SU-DHL-6 (cell line): ENCODE data around the gene KLF3.

Experiments used
- H2AFZ ChIP-seq: fragments of 200-600 bp; sonication (generic); 2 replicates; pipeline ENCODE4 v1.6.1; 2014; ENCODE audit warnings: low read depth, mild to moderate bottlenecking, moderate library complexity, mixed read lengths, antibody characterized with exemption, low read length; ENCODE audit not compliant: severe bottlenecking
- H3F3A ChIP-seq: fragments of 200-600 bp; shearing (Covaris generic); 2 replicates; pipeline ENCODE4 v1.6.0; 2016; ENCODE audit warnings: antibody characterized with exemption, mild to moderate bottlenecking; ENCODE audit not compliant: insufficient read depth
- H3K27ac ChIP-seq: fragments of 200-600 bp; sonication (generic); 2 replicates; pipeline ENCODE4 v1.5.1; 2016; ENCODE audit warnings: low read depth, mild to moderate bottlenecking, low read length, moderate library complexity, mixed read lengths
- H3K27me3 ChIP-seq: fragments of 200-600 bp; sonication (generic), shearing (Covaris generic); 2 replicates; pipeline ENCODE4 v1.6.0; 2014; ENCODE audit warnings: mild to moderate bottlenecking, low read length
- H3K36me3 ChIP-seq: fragments of 200-600 bp; sonication (generic); 2 replicates; pipeline ENCODE4 v1.6.1; 2014; ENCODE audit warnings: mild to moderate bottlenecking, low read length, mixed read lengths
- H3K4me2 ChIP-seq: fragments of 300-600, 200-600 bp; shearing (Covaris generic), sonication (generic); 2 replicates; pipeline ENCODE4 v1.6.0; 2014; ENCODE audit warnings: low read length, low read depth, mild to moderate bottlenecking; ENCODE audit not compliant: poor library complexity, severe bottlenecking
- H3K4me3 ChIP-seq: fragments of 200-600 bp; sonication (generic); 2 replicates; pipeline ENCODE4 v1.5.1; 2014; ENCODE audit warnings: antibody characterized with exemption, low read length, mild to moderate bottlenecking, mixed read lengths; ENCODE audit not compliant: insufficient read depth, poor library complexity, severe bottlenecking
- H3K79me2 ChIP-seq: fragments of 200-600 bp; sonication (generic); 2 replicates; pipeline ENCODE4 v1.6.1; 2014; ENCODE audit warnings: mild to moderate bottlenecking, low read length, moderate library complexity; ENCODE audit not compliant: insufficient read depth
- H3K9ac ChIP-seq: fragments of 200-600 bp; sonication (generic); 2 replicates; pipeline ENCODE4 v1.7.0; 2014; ENCODE audit warnings: mild to moderate bottlenecking, low read length
- H3K9me2 ChIP-seq: fragments of 200-600 bp; sonication (generic); replicated peaks from 2 replicates; pipeline ENCODE4 v1.6.1; 2014; ENCODE audit warnings: low read length; ENCODE audit not compliant: insufficient read depth
- H3K9me3 ChIP-seq: fragments of 200-600 bp; sonication (generic); 2 replicates; pipeline ENCODE4 v1.6.1; 2014; ENCODE audit warnings: low read length, mixed read lengths; ENCODE audit not compliant: insufficient read depth
- H4K20me1 ChIP-seq: fragments of 200-600 bp; sonication (generic); 2 replicates; pipeline ENCODE4 v1.6.1; 2014; ENCODE audit warnings: low read depth, mild to moderate bottlenecking, antibody characterized with exemption, low read length, moderate library complexity, mixed read lengths
- EZH2phosphoT487 ChIP-seq: fragments of 200-600 bp; sonication (generic), shearing (Covaris generic); conservative IDR thresholded peaks from 2 replicates; pipeline ENCODE4 v1.6.1; 2018; ENCODE audit warnings: mild to moderate bottlenecking, antibody characterized with exemption, low read length, moderate library complexity, mixed read lengths
- TF ChIP-seq, protein P1 (sequence below): fragments of 200-600 bp; sonication (generic); IDR thresholded peaks from one replicate; pipeline ENCODE4 v1.5.1; 2017; ENCODE audit warnings: antibody characterized with exemption, mild to moderate bottlenecking, low read length, moderate library complexity; ENCODE audit not compliant: insufficient read depth, poor library complexity, severe bottlenecking

The KLF3 gene

GRCh38 chr4:38745881-38746280, 81.9 kb downstream of the KLF3 start:
- H3K4me3 ChIP-seq = no peak overlapping the region
- no peaks in the 10 kb centered on the region for H3K27me3 ChIP-seq
- no peaks in the 10 kb centered on the region for H3F3A ChIP-seq
- no peak overlapping the region for H3K4me2 ChIP-seq
- H3K36me3 ChIP-seq = no peaks in the 10 kb centered on the region
- no peaks in the 10 kb centered on the region for H3K79me2 ChIP-seq
- H3K9me2 ChIP-seq = no peaks in the 10 kb centered on the region
- H3K9me3 ChIP-seq = peaks cover 21% of the 10 kb centered on the region; the same call in 1 of the 2 replicates
- TF ChIP-seq, protein P1, sequence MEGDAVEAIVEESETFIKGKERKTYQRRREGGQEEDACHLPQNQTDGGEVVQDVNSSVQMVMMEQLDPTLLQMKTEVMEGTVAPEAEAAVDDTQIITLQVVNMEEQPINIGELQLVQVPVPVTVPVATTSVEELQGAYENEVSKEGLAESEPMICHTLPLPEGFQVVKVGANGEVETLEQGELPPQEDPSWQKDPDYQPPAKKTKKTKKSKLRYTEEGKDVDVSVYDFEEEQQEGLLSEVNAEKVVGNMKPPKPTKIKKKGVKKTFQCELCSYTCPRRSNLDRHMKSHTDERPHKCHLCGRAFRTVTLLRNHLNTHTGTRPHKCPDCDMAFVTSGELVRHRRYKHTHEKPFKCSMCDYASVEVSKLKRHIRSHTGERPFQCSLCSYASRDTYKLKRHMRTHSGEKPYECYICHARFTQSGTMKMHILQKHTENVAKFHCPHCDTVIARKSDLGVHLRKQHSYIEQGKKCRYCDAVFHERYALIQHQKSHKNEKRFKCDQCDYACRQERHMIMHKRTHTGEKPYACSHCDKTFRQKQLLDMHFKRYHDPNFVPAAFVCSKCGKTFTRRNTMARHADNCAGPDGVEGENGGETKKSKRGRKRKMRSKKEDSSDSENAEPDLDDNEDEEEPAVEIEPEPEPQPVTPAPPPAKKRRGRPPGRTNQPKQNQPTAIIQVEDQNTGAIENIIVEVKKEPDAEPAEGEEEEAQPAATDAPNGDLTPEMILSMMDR = no peak
- TF ChIP-seq EZH2phosphoT487 = no peak
- no peak overlapping the region for H2AFZ ChIP-seq
- no peak overlapping the region for H3K9ac ChIP-seq
- H4K20me1 ChIP-seq = no peaks in the 10 kb centered on the region
- H3K27ac ChIP-seq = no peak overlapping the region

DNA sequence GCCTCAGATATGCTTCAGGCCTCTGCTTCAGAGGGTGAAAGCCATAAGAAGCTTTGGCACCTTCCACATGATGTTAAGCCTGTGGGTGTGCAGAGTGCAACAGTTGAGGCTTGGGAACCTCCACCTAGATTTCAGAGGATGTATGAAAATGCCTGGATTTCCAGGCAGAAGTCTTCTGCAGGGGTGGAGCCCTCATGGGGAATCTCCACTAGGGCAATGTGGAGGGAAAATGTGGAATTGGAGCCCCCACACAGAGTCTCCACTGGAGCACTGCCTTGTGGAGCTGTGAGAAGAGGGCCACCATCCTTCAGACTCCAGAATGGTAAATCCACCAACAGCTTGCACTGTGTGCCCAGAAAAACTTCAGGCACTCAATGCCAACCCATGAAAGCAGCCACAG, 83.6 kb downstream of the KLF3 start:
- H3K9ac ChIP-seq = no peak overlapping the region
- TF ChIP-seq EZH2phosphoT487 = no peak
- TF ChIP-seq, protein P1 = no peak
- H3K4me3 ChIP-seq = no peak overlapping the region
- no peaks in the 10 kb centered on the region for H3F3A ChIP-seq
- H3K4me2 ChIP-seq = no peak overlapping the region
- no peak overlapping the region for H3K27ac ChIP-seq
- no peaks in the 10 kb centered on the region for H3K36me3 ChIP-seq
- no peaks in the 10 kb centered on the region for H4K20me1 ChIP-seq
- no peaks in the 10 kb centered on the region for H3K79me2 ChIP-seq
- no peak overlapping the region for H2AFZ ChIP-seq
- peaks cover 21% of the 10 kb centered on the region; the same call in 1 of the 2 replicates for H3K9me3 ChIP-seq
- H3K27me3 ChIP-seq = no peaks in the 10 kb centered on the region
- no peaks in the 10 kb centered on the region for H3K9me2 ChIP-seq

GRCh38 chr4:38749336-38749735, 85.3 kb downstream of the KLF3 start:
- no peaks in the 10 kb centered on the region for H3K9me2 ChIP-seq
- TF ChIP-seq, protein P1 = no peak
- no peak for TF ChIP-seq EZH2phosphoT487

More at GRCh38 chr4:38749336-38749735, 85.3 kb downstream of the KLF3 start:
- Histone ChIP-seq H3F3A (no peaks in the 10 kb centered on the region), H2AFZ (no peak overlapping the region), H3K79me2 (no peaks in the 10 kb centered on the region), H3K9me3 (peaks cover 21% of the 10 kb centered on the region; the same call in 1 of the 2 replicates), H3K27ac (no peak overlapping the region), H3K4me3 (no peak overlapping the region), H3K9ac (no peak overlapping the region), H3K4me2 (no peak overlapping the region), H4K20me1 (no peaks in the 10 kb centered on the region), H3K36me3 (no peaks in the 10 kb centered on the region), H3K27me3 (no peaks in the 10 kb centered on the region)
